Lower lobe of right lung (tissue), 2 donors: ENCODE measurements around the gene ZNF133. TPM values are rescaled to one million over a fixed set of nuclear protein-coding genes. Genes with fewer than 3 reads are reported as not detected.
A peak's percentile ranks its signal among the peaks of the same experiment; 100 is the strongest.
"Not testable (repeated sequence)": the region's sequence is repeated elsewhere in the genome, so short reads cannot be mapped to it uniquely, and the experiment has no call there.

ENCODE experiments used
- ATAC-seq, 2 donors: fragments of 200-7000 bp; cut with Tn5 transposase; one replicate each; pipeline ENCODE4 v1.9.1; 2020 to 2022; ENCODE audit warnings: mild to moderate bottlenecking in 2 of 2, moderate library complexity in 2 of 2
- DNase-seq: peaks from one replicate; pipeline ENCODE4 v3.0.0-alpha.2; 2020
- H3K27ac ChIP-seq: fragments of 200-600 bp; one replicate; pipeline ENCODE4 v1.8.0; 2022
- H3K27me3 ChIP-seq: fragments of 200-600 bp; one replicate; pipeline ENCODE4 v1.8.0; 2022; ENCODE audit warnings: low read depth
- H3K36me3 ChIP-seq: fragments of 200-600 bp; one replicate; pipeline ENCODE4 v1.8.0; 2022; ENCODE audit warnings: mild to moderate bottlenecking
- H3K4me1 ChIP-seq: fragments of 200-600 bp; one replicate; pipeline ENCODE4 v1.8.0; 2022
- H3K4me3 ChIP-seq: fragments of 200-600 bp; one replicate; pipeline ENCODE4 v1.8.0; 2022; ENCODE audit warnings: mild to moderate bottlenecking
- H3K9me3 ChIP-seq: fragments of 200-600 bp; one replicate; pipeline ENCODE4 v1.8.0; 2022
- intact Hi-C: fragments of 100-400 bp; cut with DNase I; formaldehyde crosslinking; loops from one replicate; pipeline ENCODE4 v1.11.0; 2022
- total RNA-seq: library from RNA; stranded (reverse); fragmentation: NEBNext Ultra II Directional; extraction: Animal tissue kit (Norgen Biotek cat#: 25700); gene quantifications from one replicate; pipeline ENCODE4 v1.2.1, GENCODE V29; 2021
- TF ChIP-seq, protein P1 (sequence below): fragments of 200-600 bp; IDR thresholded peaks from one replicate; pipeline ENCODE4 v1.8.0; 2022; ENCODE audit warnings: antibody characterized with exemption, mild to moderate bottlenecking
- donor health status: DM: no; HTN: yes; CAD: no; lungs with severe emphysema.

ZNF133 gene
- total RNA-seq, 1 donor from 2014 or later, result 12.4 TPM

GRCh38 chr20:18272451-18272850 lies 15.9 kb upstream of the ZNF133 start:
- intact Hi-C loops, result no loop called here

DNA sequence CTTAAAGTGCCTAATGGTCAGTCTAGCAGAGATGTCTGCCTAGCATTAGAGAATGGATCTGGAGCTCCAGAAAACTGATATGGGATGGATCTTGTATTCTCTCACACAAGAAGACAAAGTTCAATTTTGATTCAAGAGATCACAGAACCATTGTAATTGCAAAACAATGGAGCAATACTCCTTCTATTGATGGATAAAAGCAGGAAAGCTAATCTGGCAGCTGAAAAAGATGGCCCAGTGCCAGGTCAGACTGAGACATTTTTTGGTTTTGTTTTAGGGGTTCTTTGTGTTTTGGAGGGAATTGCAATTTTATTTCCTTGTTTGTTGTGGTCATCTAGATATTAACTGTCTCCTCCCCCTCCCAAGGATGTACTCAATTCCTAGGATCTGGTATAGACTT lies 14.6 kb upstream of the ZNF133 start:
- Histone ChIP-seq H3K9me3 (no peaks in the 10 kb centered on the region), H3K4me1 (no peaks in the 10 kb centered on the region), H3K4me3 (no peak overlapping the region), H3K27ac (no peak overlapping the region), H3K36me3 (no peaks in the 10 kb centered on the region), H3K27me3 (peaks cover 6% of the 10 kb centered on the region)
- DNase-seq (no peak), ATAC-seq (no peak)
- TF ChIP-seq, protein P1, sequence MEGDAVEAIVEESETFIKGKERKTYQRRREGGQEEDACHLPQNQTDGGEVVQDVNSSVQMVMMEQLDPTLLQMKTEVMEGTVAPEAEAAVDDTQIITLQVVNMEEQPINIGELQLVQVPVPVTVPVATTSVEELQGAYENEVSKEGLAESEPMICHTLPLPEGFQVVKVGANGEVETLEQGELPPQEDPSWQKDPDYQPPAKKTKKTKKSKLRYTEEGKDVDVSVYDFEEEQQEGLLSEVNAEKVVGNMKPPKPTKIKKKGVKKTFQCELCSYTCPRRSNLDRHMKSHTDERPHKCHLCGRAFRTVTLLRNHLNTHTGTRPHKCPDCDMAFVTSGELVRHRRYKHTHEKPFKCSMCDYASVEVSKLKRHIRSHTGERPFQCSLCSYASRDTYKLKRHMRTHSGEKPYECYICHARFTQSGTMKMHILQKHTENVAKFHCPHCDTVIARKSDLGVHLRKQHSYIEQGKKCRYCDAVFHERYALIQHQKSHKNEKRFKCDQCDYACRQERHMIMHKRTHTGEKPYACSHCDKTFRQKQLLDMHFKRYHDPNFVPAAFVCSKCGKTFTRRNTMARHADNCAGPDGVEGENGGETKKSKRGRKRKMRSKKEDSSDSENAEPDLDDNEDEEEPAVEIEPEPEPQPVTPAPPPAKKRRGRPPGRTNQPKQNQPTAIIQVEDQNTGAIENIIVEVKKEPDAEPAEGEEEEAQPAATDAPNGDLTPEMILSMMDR, result no peak
- intact Hi-C loops, result no loop called here

More at GRCh38 chr20:18272451-18272850, 15.9 kb upstream of the ZNF133 start:
- DNase-seq (no peak), ATAC-seq (no peak)
- H3K9me3 ChIP-seq, result no peaks in the 10 kb centered on the region
- H3K27me3 ChIP-seq, result no peaks in the 10 kb centered on the region
- no peak overlapping the region for H3K27ac ChIP-seq
- no peak overlapping the region for H3K4me3 ChIP-seq
- H3K36me3 ChIP-seq, result no peaks in the 10 kb centered on the region
- no peaks in the 10 kb centered on the region for H3K4me1 ChIP-seq
- TF ChIP-seq, protein P1, result no peak

DNA sequence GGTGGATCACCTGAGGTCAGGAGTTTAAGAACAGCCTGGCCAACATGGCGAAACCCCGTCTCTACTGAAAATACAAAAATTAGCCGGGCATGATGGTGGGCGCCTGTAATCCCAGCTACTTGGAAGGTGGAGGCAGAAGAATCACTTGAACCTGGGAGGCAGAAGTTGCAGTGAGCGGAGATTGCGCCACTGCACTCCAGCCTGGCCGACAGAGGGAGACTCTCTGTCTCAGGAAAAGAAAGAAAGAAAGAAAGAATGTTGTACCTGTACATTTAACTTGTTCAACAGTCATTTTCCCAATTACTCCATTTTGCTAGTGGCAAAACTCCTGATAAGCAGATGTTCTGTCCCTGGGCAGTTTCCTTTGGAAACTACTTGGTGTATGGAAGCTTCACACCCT lies 12.4 kb upstream of the ZNF133 start:
- intact Hi-C loops, H3K4me1 ChIP-seq, H3K9me3 ChIP-seq, H3K4me3 ChIP-seq, H3K27ac ChIP-seq, ATAC-seq, DNase-seq, H3K36me3 ChIP-seq: not testable (repeated sequence)
- peaks cover 18% of the 10 kb centered on the region for H3K27me3 ChIP-seq

DNA sequence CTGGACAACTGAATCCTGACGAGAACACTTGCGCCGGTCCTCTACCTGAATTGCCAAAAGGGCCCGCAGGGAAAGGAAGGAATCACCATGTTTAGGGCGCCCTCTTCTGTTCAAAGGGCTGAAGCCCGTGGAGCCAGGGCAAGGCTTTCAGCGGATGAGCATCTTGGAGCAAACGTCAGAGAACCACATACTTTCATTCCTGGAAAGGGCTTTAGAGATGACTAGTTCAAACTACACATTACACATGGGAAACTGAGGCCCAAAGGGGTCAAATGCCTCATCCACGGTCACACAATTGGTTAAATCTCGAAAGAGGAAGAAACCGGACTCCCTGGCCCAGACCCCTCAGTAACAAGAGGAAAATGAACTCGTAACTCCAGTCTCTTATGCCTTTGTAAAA lies 11.5 kb upstream of the ZNF133 start:
- no peaks in the 10 kb centered on the region for H3K4me1 ChIP-seq
- no peak overlapping the region for H3K4me3 ChIP-seq
- H3K27ac ChIP-seq, result no peak overlapping the region
- ATAC-seq (peak; percentile 92 to 93), DNase-seq (peak; percentile 70)
- H3K27me3 ChIP-seq, result peaks cover 25% of the 10 kb centered on the region
- TF ChIP-seq, protein P1, result peak; percentile 84
- intact Hi-C loops, result no loop called here
- no peaks in the 10 kb centered on the region for H3K36me3 ChIP-seq
- H3K9me3 ChIP-seq, result no peaks in the 10 kb centered on the region

GRCh38 chr20:18279242-18279641 lies 9.1 kb upstream of the ZNF133 start:
- no peak overlapping the region for H3K4me3 ChIP-seq
- no peak for ATAC-seq
- H3K27me3 ChIP-seq, result peaks cover 25% of the 10 kb centered on the region
- H3K27ac ChIP-seq, result no peak overlapping the region
- no peaks in the 10 kb centered on the region for H3K36me3 ChIP-seq
- no peak for DNase-seq
- no peaks in the 10 kb centered on the region for H3K9me3 ChIP-seq
- intact Hi-C loops, result no loop called here
- H3K4me1 ChIP-seq, result no peaks in the 10 kb centered on the region
- TF ChIP-seq, protein P1, result no peak

DNA sequence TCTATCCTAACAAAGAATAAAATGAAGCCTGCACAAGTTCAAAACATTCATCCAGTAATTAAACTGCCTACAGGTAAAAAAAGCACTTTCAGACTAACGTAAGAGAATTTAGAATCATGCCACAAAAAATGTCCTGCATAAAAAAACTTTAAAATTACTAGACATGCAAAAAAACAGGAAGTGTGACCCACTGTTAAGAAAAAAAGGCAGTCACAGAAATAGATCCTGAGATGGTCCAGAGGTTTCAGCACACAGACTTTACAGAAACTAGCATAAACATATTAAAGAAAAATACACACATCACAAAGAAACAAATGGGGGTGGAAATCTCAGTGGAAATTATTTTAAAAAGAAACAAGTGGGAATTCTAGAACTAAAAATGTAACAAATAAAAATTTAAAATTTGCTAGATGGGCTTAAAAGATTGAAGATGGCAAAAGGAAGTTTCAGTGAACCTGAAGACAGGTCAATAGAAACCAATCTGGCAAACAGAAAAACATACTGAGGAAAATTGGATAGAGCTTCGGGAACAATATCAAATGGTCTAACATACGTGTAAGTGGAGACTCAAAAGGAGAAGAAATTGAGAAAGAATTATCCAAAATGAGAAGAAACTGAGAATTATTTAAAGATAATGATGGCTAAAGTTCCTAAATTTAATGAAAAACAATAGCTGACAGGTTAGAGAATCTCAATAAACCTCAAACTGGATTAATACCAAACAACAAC lies 3.4 kb upstream of the ZNF133 start:
- H3K4me1 ChIP-seq, result peaks cover 19% of the 10 kb centered on the region
- H3K27ac ChIP-seq, result no peak overlapping the region
- no peaks in the 10 kb centered on the region for H3K36me3 ChIP-seq
- no peak for ATAC-seq
- intact Hi-C loops, result no loop called here
- no peak for DNase-seq
- H3K27me3 ChIP-seq, result peaks cover 14% of the 10 kb centered on the region
- H3K9me3 ChIP-seq, result peaks cover 4% of the 10 kb centered on the region
- H3K4me3 ChIP-seq, result no peak overlapping the region
- TF ChIP-seq, protein P1, result no peak
